GM18858 (cell line): ENCODE data around the gene RCC2.

Source experiments
- ATAC-seq: cut with Tn5 transposase; IDR thresholded peaks from one replicate; pipeline ENCODE4 v1.9.1; 2021; ENCODE audit not compliant: unreplicated experiment

RCC2 gene

DNA sequence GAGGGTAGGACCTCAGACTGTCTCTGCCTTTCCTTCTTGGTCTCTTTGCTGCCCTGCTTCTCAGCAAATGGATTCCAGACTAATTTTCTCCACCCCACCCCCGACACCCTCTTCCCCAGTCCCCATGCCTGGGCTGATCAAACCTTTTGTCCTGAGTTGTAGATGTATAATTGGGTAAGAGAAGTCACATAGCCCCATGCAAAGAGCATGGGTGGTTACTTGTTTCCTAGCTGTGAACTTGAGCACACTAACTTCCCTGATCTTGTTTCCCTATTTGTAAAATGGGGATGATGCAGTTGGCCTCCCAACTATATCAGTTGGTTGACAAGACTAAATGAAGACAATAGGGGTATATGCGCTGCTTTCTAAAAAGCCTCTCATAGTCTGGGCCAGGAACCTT is 58.3 kb downstream of the RCC2 start:
- ATAC-seq: no peak

DNA sequence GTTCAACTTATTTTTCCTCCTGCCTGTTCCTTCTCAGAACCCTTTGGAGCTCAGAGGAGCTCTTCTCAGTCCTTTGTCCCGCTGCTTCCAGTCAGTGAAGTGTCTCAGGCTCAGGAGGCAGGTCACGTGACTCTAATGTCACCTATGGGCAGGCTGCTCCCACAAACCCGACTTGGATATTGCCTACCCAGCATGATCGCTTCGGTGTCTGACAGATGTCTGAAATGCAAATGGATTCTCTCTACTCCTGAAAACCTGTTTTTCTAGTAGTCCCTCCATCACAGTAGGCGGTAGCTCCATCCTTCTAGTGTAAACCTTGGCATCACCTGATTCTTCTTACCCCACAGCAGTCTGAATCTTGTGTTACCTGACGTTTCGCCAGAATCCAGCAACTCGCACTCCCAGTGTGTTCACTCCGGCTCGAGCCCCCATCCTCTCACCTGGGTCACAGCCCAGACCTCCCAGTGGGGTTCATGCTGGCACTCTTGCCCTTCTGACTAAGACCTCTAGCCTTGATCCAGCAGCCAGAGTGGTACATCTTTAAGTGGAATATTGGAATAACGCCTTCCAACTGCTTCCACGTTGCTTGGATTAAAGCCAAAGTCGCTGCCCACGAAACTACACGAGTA is 62.0 kb downstream of the RCC2 start:
- ATAC-seq: no peak

DNA sequence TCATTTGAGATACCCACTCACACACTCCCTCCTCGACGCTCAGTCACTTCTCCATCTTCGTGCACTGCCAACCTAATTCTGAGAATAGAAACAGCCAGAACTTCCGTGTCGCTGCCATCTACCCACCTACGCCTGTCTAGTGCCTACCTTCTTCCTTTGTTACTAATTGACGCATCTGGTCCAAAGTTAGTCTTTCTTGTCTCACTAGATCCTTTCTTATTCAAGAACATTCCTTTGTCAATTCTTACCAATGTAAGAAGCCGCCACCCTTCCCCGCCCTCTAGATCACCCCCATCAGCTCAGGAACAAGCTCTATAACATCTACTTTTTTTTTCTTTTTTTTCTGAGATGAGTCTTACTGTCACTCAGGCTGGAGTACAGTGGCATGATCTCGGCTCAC is 63.8 kb downstream of the RCC2 start:
- no peak for ATAC-seq

- no peak for ATAC-seq
Observed at GRCh38 chr1:17372955-17373354, 66.5 kb downstream of the RCC2 start.

DNA sequence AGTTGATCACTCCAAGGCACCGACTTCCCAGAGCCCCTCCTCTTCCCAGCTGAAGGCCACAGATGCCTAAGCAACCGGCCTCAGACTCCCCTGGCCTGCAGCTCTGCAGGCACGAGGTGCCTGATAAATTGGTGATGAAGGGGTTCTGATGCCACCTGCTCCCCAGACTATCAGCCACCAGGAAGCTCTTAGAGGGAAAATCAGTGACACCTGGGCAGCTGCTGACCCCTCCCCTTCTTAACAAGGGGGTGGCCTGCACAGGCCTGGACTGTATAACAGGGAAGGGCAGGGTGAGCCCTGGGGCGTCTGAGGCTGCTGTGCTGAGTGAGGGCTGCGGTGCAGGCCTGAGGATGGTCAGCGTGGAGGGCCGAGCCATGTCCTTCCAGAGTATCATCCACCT is 67.6 kb downstream of the RCC2 start, which contains the start of gene PADI6:
PADI6 (plus strand) TSS at position 301 of the 400 bp plus-strand sequence; CDS start at position 351, 50 bp downstream.
- no peak for ATAC-seq

DNA sequence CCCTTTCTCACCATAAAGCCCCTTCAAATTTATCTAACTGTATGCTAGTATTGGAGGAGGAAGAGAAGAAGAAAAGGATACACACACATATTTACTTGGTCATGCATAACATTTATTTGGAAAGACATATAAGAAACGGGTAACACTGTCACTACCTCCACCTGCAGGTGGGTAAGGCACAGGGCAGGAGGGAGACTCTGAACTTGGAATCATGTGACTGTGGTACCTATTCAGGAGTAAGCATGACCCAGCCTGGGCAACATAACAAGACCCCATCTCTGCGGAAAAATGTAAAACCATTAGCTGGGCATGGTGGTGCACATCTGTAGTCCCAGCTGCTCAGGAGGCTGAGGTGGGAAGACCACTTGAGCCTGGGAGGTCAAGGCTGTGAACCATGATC is 68.9 kb downstream of the RCC2 start:
- no peak for ATAC-seq

DNA sequence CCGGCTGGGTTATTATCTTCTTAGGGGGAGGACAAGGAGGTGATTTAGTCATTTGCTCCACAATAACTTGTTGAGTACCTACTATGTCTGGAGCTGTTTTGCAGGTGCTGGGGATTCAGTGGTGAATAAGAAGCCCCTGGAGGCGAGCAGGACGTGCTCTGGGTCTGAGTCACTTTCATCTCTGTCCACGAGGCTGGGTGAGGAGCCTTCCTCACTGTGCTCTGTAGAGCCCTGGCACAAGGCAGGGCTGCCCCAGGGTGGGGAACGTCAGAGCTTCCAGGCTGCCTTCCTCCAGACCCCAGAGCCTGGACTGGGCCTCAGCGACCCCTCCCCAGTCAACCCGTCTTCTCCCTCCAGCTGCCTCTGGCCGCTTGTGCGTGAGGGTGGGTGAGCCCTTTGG is 70.0 kb downstream of the RCC2 start:
- ATAC-seq: no peak

GRCh38 chr1:17365293-17365692 is 74.2 kb downstream of the RCC2 start:
- no peak for ATAC-seq

DNA sequence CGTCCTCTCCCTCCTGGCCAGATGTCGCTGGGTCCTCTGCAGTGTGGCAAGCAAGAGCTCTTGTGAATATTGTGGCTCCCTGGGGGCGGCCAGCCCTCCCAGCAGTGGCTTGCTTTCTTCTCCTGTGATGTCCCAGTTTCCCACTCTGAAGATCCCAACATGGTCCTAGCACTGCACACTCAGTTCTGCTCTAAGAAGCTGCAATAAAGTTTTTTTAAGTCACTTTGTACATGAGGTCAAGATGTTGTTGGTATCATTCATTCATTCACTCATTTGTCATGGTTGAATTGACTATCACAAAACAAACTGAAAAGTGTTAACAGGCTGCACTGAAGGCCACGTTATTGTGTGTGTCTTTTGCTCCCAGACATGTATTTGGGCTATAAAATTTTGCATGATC is 75.7 kb downstream of the RCC2 start:
- no peak for ATAC-seq

DNA sequence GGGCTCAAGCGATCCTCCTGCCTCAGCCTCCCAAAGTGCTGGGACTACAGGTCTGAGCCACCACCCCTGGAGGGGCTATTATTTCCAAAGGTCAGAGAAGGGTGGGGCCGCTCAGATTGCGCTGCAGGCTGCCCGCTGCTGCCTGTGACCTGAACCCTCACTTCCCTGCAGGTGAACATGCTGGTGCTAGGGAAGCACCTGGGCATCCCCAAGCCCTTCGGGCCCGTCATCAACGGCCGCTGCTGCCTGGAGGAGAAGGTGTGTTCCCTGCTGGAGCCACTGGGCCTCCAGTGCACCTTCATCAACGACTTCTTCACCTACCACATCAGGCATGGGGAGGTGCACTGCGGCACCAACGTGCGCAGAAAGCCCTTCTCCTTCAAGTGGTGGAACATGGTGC is 76.1 kb downstream of the RCC2 start:
- no peak for ATAC-seq

DNA sequence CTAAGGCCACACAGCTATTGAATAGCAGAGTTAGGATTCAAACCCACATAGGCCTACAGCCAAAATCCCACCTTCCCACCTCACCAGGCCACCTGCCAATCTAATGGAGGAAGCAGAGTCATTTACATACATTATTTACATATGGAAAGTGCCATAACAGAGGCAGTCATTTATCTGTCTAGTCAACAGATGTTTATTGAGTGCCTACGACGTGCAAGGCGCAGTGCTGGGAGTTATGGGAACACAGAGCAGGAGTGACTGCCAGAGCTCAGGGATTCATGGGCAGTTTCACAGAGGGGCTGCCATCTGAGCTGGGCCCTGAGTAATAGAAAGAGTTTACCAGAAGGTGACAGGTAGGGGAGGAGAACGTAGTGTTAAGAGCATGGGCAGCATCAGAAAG is 77.8 kb downstream of the RCC2 start:
- ATAC-seq: no peak

GRCh38 chr1:17360272-17360956 is 79.1 kb downstream of the RCC2 start:
- ATAC-seq: no peak

- ATAC-seq: no peak
Observed at GRCh38 chr1:17359808-17360207, 79.7 kb downstream of the RCC2 start.

- no peak for ATAC-seq
Observed at GRCh38 chr1:17359031-17359430, 80.4 kb downstream of the RCC2 start.

GRCh38 chr1:17358557-17358956 is 80.9 kb downstream of the RCC2 start:
- ATAC-seq: no peak
